ENCODE measurements around the gene ACAA1. TPM values are rescaled to one million over a fixed set of nuclear protein-coding genes. Genes with fewer than 3 reads are reported as not detected.

ACAA1 gene
- polyA plus RNA-seq, 1 experiment = 47.6 TPM

GRCh38 chr3:38112378-38112761 is 24.6 kb downstream of the ACAA1 start:
- CTCF ChIA-PET = no interaction called here

GRCh38 chr3:38111696-38112377 is 25.1 kb downstream of the ACAA1 start:
- H3K27me3 ChIP-seq (ENCODE audit: control insufficient read depth, insufficient read depth, low read length) = peaks cover 6% of the 10 kb centered on the region
- no peak for TF ChIP-seq CTCF (IDR thresholded peaks at IDR 0.05; ENCODE audit: low read depth, low read length)
- no peaks in the 10 kb centered on the region for H3K9me3 ChIP-seq (ENCODE audit: control insufficient read depth, insufficient read depth, low read length)
- H3K4me3 ChIP-seq (ENCODE audit: low read depth, low read length) = no peak overlapping the region
- no peak overlapping the region for H3K27ac ChIP-seq (ENCODE audit: low read depth, low read length)
- ChIA-PET POLR2A (no interaction called here), CTCF (no interaction called here)
- no peak for DNase-seq (ENCODE audit: low read depth, low spot score)

More at GRCh38 chr3:38112378-38112761, 24.6 kb downstream of the ACAA1 start:
- POLR2A ChIA-PET = no interaction called here
- H3K27me3 ChIP-seq (ENCODE audit: control insufficient read depth, insufficient read depth, low read length) = peaks cover 6% of the 10 kb centered on the region
- TF ChIP-seq CTCF (IDR thresholded peaks at IDR 0.05; ENCODE audit: low read depth, low read length) = no peak
- no peak overlapping the region for H3K27ac ChIP-seq (ENCODE audit: low read depth, low read length)
- DNase-seq (ENCODE audit: low read depth, low spot score) = no peak
- no peaks in the 10 kb centered on the region for H3K9me3 ChIP-seq (ENCODE audit: control insufficient read depth, insufficient read depth, low read length)
- no peak overlapping the region for H3K4me3 ChIP-seq (ENCODE audit: low read depth, low read length)

GRCh38 chr3:38111201-38111600 is 25.7 kb downstream of the ACAA1 start:
- peaks cover 6% of the 10 kb centered on the region for H3K27me3 ChIP-seq (ENCODE audit: control insufficient read depth, insufficient read depth, low read length)
- no peak for DNase-seq (ENCODE audit: low read depth, low spot score)
- TF ChIP-seq CTCF (IDR thresholded peaks at IDR 0.05; ENCODE audit: low read depth, low read length) = no peak
- no peak overlapping the region for H3K4me3 ChIP-seq (ENCODE audit: low read depth, low read length)
- POLR2A ChIA-PET = no interaction called here
- H3K27ac ChIP-seq (ENCODE audit: low read depth, low read length) = no peak overlapping the region
- CTCF ChIA-PET = no interaction called here
- H3K9me3 ChIP-seq (ENCODE audit: control insufficient read depth, insufficient read depth, low read length) = no peaks in the 10 kb centered on the region

GRCh38 chr3:38110314-38111050 is 26.4 kb downstream of the ACAA1 start:
- POLR2A ChIA-PET = no interaction called here
- DNase-seq (ENCODE audit: low read depth, low spot score) = no peak

More at GRCh38 chr3:38110314-38111050, 26.4 kb downstream of the ACAA1 start:
- no peak for TF ChIP-seq CTCF (IDR thresholded peaks at IDR 0.05; ENCODE audit: low read depth, low read length)
- Histone ChIP-seq H3K27ac (ENCODE audit: low read depth, low read length) (no peak overlapping the region), H3K4me3 (ENCODE audit: low read depth, low read length) (no peak overlapping the region), H3K9me3 (ENCODE audit: control insufficient read depth, insufficient read depth, low read length) (no peaks in the 10 kb centered on the region), H3K27me3 (ENCODE audit: control insufficient read depth, insufficient read depth, low read length) (peaks cover 6% of the 10 kb centered on the region)
- CTCF ChIA-PET = no interaction called here

All from AG04450 (cell line).